ENCODE results near the gene PLET1.
"Not testable (repeated sequence)": the region's sequence is repeated elsewhere in the genome, so short reads cannot be mapped to it uniquely, and the experiment has no call there.

The PLET1 gene

DNA sequence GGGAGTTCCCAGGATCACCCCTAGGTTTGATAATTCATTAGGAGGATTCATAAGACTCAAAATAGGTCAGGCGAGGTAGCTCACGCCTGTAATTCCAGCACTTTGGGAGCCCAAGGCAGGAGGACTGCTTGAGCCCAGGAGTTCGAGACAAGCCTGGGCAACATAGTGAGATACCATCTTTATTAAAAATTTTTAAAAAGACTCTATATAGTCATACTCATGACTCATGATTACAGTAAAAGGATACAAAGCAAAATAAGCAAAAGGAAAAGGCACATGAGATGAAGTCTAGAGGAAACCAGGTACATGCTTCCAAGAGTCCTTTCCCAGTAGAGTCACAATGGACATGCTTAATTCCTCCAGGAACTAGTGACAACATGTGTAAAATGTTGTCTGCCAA is 48.4 kb downstream of the PLET1 start:
- no peak overlapping the region for H3K4me3 ChIP-seq (ENCODE audit: insufficient read length, low read depth)
- no peaks in the 10 kb centered on the region for H3K27me3 ChIP-seq (ENCODE audit: insufficient read depth, insufficient read length)
- no peaks in the 10 kb centered on the region for H3K9me3 ChIP-seq (ENCODE audit: insufficient read depth, low read length)
- no peaks in the 10 kb centered on the region for H3K36me3 ChIP-seq (ENCODE audit: insufficient read depth, insufficient read length, low read length)
- H3K4me1 ChIP-seq (ENCODE audit: insufficient read depth, insufficient read length): no peaks in the 10 kb centered on the region
- DNase-seq (ENCODE audit: low read depth, low spot score): no peak
- TF ChIP-seq ZNF274 (IDR thresholded peaks at IDR 0.05; ENCODE audit: low read depth, low read length) (no peak), SUZ12 (IDR thresholded peaks at IDR 0.05; ENCODE audit: extremely low read depth, insufficient read depth, insufficient read length) (no peak), YY1 (IDR thresholded peaks at IDR 0.05; ENCODE audit: insufficient read depth, insufficient read length) (no peak)
- H3K9ac ChIP-seq (ENCODE audit: insufficient read length, low read depth): no peak overlapping the region

DNA sequence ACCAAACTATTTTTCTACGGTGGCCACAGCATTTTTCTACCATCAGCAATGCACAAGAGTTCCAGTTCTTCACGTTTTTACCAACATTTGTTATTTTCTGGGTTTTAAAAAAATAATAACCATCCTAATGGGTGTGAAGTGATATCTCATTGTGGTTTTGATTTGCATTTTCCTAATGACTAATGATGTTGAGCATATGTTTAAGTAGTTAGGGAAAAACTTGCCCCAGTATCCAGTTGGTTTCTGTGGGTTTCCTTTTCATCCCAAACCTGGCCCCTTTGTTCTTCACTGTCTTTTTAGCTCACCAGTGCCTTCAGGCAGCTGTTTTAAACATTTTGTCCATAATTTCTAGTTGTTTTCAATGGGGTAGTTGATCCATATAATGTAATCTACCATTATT is 49.1 kb downstream of the PLET1 start:
- H3K9me3 ChIP-seq (ENCODE audit: insufficient read depth, low read length): 0 out of 2 replicates have a peak, but pooled peaks cover 5% of the 10 kb centered on the region
- no peaks in the 10 kb centered on the region for H3K4me1 ChIP-seq (ENCODE audit: insufficient read depth, insufficient read length)
- no peak overlapping the region for H3K9ac ChIP-seq (ENCODE audit: insufficient read length, low read depth)
- TF ChIP-seq SUZ12 (IDR thresholded peaks at IDR 0.05; ENCODE audit: extremely low read depth, insufficient read depth, insufficient read length): no peak
- no peak overlapping the region for H3K4me3 ChIP-seq (ENCODE audit: insufficient read length, low read depth)
- DNase-seq (ENCODE audit: low read depth, low spot score): no peak
- H3K36me3 ChIP-seq (ENCODE audit: insufficient read depth, insufficient read length, low read length): no peaks in the 10 kb centered on the region
- H3K27me3 ChIP-seq (ENCODE audit: insufficient read depth, insufficient read length): no peaks in the 10 kb centered on the region

DNA sequence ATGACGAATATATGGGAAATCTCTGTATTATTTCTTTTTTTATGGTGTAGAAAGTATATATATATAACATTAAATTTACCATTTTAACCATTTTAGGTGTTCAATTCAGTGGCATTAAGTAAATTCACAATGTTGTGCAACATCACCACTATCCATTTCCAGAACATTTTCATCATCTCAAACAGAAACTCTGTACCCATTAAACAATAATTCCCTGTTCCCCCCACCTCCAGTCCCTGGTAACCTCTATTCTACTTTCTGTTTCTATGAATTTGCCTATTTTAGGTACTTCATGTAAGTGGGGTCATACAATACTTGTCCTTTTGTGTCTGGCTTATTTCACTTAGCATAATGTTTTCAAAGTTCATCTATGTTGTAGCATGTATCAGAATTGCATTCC is 49.8 kb downstream of the PLET1 start:
- Histone ChIP-seq H3K4me1 (ENCODE audit: insufficient read depth, insufficient read length) (no peaks in the 10 kb centered on the region), H3K9me3 (ENCODE audit: insufficient read depth, low read length) (peaks cover 11% of the 10 kb centered on the region; the same call in 1 of the 2 replicates), H3K4me3 (ENCODE audit: insufficient read length, low read depth) (no peak overlapping the region), H3K9ac (ENCODE audit: insufficient read length, low read depth) (no peak overlapping the region), H3K36me3 (ENCODE audit: insufficient read depth, insufficient read length, low read length) (no peaks in the 10 kb centered on the region), H3K27me3 (ENCODE audit: insufficient read depth, insufficient read length) (no peaks in the 10 kb centered on the region)
- DNase-seq (ENCODE audit: low read depth, low spot score): no peak
- no peak for TF ChIP-seq ZNF274 (IDR thresholded peaks at IDR 0.05; ENCODE audit: low read depth, low read length)

DNA sequence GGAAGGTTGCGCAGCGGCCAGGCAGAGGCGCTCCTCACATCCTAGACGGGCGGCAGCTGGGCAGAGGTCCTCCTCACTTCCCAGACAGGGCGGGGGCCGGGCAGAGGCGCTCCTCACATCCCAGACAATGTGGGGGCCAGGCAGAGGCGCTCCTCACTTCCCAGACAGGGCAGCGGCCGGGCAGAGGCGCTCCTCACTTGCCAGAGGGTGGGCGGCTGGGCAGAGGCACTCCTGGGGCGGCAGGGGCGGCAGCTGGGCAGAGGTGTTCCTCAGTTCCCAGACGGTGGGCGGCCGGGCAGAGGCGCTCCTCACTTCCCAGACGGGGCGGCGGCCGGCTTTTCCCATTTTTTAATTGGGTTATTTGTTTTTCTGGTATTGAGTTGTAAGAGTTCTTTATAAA is 54.6 kb downstream of the PLET1 start:
- Histone ChIP-seq H3K4me1 (ENCODE audit: insufficient read depth, insufficient read length) (no peaks in the 10 kb centered on the region), H3K36me3 (ENCODE audit: insufficient read depth, insufficient read length, low read length) (no peaks in the 10 kb centered on the region), H3K9ac (ENCODE audit: insufficient read length, low read depth) (no peak overlapping the region), H3K9me3 (ENCODE audit: insufficient read depth, low read length) (peaks cover 12% of the 10 kb centered on the region; the same call in 1 of the 2 replicates), H3K4me3 (ENCODE audit: insufficient read length, low read depth) (no peak overlapping the region), H3K27me3 (ENCODE audit: insufficient read depth, insufficient read length) (no peaks in the 10 kb centered on the region)
- no peak for TF ChIP-seq YY1 (IDR thresholded peaks at IDR 0.05; ENCODE audit: insufficient read depth, insufficient read length)
- TF ChIP-seq SUZ12 (IDR thresholded peaks at IDR 0.05; ENCODE audit: extremely low read depth, insufficient read depth, insufficient read length): no peak
- TF ChIP-seq ZNF274 (IDR thresholded peaks at IDR 0.05; ENCODE audit: low read depth, low read length): no peak
- DNase-seq (ENCODE audit: low read depth, low spot score): no peak

DNA sequence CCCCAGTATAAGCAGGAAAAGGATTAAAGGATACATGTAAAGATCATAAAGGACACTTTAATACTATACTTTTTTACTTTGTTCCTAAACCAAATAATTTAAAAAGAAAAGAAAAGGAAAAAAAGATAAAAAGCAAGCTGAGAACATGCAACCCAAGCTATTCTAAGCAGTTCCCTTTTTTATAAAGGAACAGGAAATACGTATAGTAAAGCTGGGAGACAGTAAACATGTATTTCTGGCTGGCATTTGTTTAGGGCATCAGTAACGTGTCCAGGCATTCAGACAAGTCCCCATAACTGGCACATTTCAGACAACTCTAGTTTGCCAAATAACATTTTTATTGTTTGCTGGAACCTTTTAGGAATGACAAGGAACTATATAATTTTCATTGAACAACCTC is 60.4 kb downstream of the PLET1 start:
- Histone ChIP-seq H3K4me1 (ENCODE audit: insufficient read depth, insufficient read length) (no peaks in the 10 kb centered on the region), H3K36me3 (ENCODE audit: insufficient read depth, insufficient read length, low read length) (no peaks in the 10 kb centered on the region), H3K9ac (ENCODE audit: insufficient read length, low read depth) (no peak overlapping the region), H3K9me3 (ENCODE audit: insufficient read depth, low read length) (no peaks in the 10 kb centered on the region), H3K4me3 (ENCODE audit: insufficient read length, low read depth) (no peak overlapping the region), H3K27me3 (ENCODE audit: insufficient read depth, insufficient read length) (no peaks in the 10 kb centered on the region)
- TF ChIP-seq ZNF274 (IDR thresholded peaks at IDR 0.05; ENCODE audit: low read depth, low read length): no peak
- DNase-seq (ENCODE audit: low read depth, low spot score): no peak

DNA sequence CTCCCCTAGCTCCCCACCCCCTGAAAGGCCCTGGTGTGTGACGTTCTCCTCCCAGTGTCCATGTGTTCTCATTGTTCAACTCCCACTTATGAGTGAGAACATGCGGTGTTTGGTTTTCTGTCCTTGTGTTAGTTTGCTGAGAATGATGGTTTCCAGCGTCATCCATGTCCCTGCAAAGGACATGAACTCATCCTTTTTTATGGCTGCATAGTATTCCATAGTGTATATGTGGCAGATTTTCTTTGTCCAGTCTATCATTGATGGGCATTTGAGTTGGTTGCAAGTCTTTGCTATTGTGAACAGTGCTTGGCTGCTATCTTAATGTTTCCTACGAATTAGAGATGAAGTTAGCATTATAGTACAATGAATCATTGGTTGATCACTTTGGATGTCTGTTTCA is 61.6 kb downstream of the PLET1 start:
- H3K9me3 ChIP-seq (ENCODE audit: insufficient read depth, low read length); H3K4me1 ChIP-seq (ENCODE audit: insufficient read depth, insufficient read length); H3K4me3 ChIP-seq (ENCODE audit: insufficient read length, low read depth); DNase-seq (ENCODE audit: low read depth, low spot score); H3K36me3 ChIP-seq (ENCODE audit: insufficient read depth, insufficient read length, low read length); H3K27me3 ChIP-seq (ENCODE audit: insufficient read depth, insufficient read length); H3K9ac ChIP-seq (ENCODE audit: insufficient read length, low read depth): not testable (repeated sequence)
